SK-N-SH (cell line): ENCODE data around the gene DUSP5. TPM values are rescaled to one million over a fixed set of nuclear protein-coding genes. Genes with fewer than 3 reads are reported as not detected.
A peak's percentile ranks its signal among the peaks of the same experiment; 100 is the strongest.

ENCODE experiments used
- CTCF ChIA-PET: fragments of 300-600, 350-600 bp; formaldehyde crosslinking; extraction: SDS; loops from one replicate; lab custom pipeline; 2021; lab: Yijun Ruan, JAX
- POLR2A ChIA-PET: fragments of 350-600 bp; sonication (Branson Sonifier 250); formaldehyde crosslinking; extraction: SDS; loops from one replicate; lab custom pipeline; 2020; ENCODE audit warnings: antibody characterized with exemption, inconsistent platforms; lab: Yijun Ruan, JAX
- DNase-seq: peaks from one replicate; pipeline ENCODE4 v3.0.0; 2012
- H2AFZ ChIP-seq: fragments of 200-600 bp; sonication (generic); 2 replicates; pipeline ENCODE4 v1.8.1; 2016; ENCODE audit warnings: antibody characterized with exemption, mild to moderate bottlenecking, low read depth
- H3F3A ChIP-seq: fragments of 200-600 bp; sonication (generic); replicated peaks from 2 replicates; pipeline ENCODE3; 2016; ENCODE audit warnings: antibody characterized with exemption, mild to moderate bottlenecking; ENCODE audit not compliant: insufficient read depth
- H3K27ac ChIP-seq, 2 experiments: fragments of 200-500 bp in 1 of 2; fragments of 200-600 bp in 1 of 2; sonication (Bioruptor generic) in 1 of 2; sonication (generic), shearing (Covaris generic) in 1 of 2; 2 replicates each; pipeline versions ENCODE4 v1.5.1 to v1.6.1; 2014 to 2016; ENCODE audit warnings: low read depth in 2 of 2, inconsistent platforms in 1 of 2, low read length in 1 of 2, mild to moderate bottlenecking in 1 of 2, mixed read lengths in 1 of 2
- H3K27me3 ChIP-seq: fragments of 200-600 bp; sonication (generic), shearing (Covaris generic); 2 replicates; pipeline ENCODE4 v1.6.1; 2016; ENCODE audit warnings: mixed run types; ENCODE audit not compliant: insufficient read depth
- H3K36me3 ChIP-seq, 2 experiments: fragments of 200-500 bp in 1 of 2; fragments of 200-600 bp in 1 of 2; sonication (Bioruptor generic) in 1 of 2; sonication (generic) in 1 of 2; replicated peaks in 1 of 2; 2 replicates each; pipeline versions ENCODE3 to v1.5.1; 2014 to 2016; ENCODE audit warnings: low read length in 1 of 2, mild to moderate bottlenecking in 1 of 2; ENCODE audit not compliant: insufficient read depth in 2 of 2, control insufficient read depth in 1 of 2
- H3K4me1 ChIP-seq, 2 experiments: fragments of 200-500 bp in 1 of 2; fragments of 200-600 bp in 1 of 2; sonication (Bioruptor generic) in 1 of 2; sonication (generic), shearing (Covaris generic) in 1 of 2; 2 replicates each; pipeline versions ENCODE4 v1.5.1 to v1.6.1; 2014 to 2016; ENCODE audit warnings: low read depth in 1 of 2, low read length in 1 of 2, mixed run types in 1 of 2; ENCODE audit not compliant: insufficient read depth in 2 of 2, control insufficient read depth in 1 of 2
- H3K4me2 ChIP-seq: fragments of 200-600 bp; sonication (generic), shearing (Covaris generic); 2 replicates; pipeline ENCODE4 v1.6.1; 2017; ENCODE audit warnings: mixed run types
- H3K4me3 ChIP-seq, 2 experiments: fragments of 200-500 bp in 1 of 2; fragments of 200-600 bp in 1 of 2; sonication (Bioruptor generic) in 1 of 2; sonication (generic), shearing (Covaris generic) in 1 of 2; 2 replicates each; pipeline versions ENCODE4 v1.5.1 to v1.8.1; 2014 to 2016; ENCODE audit warnings: low read depth in 2 of 2, inconsistent platforms in 1 of 2, low read length in 1 of 2, mild to moderate bottlenecking in 1 of 2, mixed read lengths in 1 of 2, moderate library complexity in 1 of 2
- H3K79me2 ChIP-seq: fragments of 200-600 bp; sonication (generic); 2 replicates; pipeline ENCODE4 v1.8.1; 2017; ENCODE audit warnings: mild to moderate bottlenecking; ENCODE audit not compliant: insufficient read depth
- H3K9ac ChIP-seq: fragments of 200-600 bp; sonication (generic); 2 replicates; pipeline ENCODE4 v1.6.1; 2017; ENCODE audit warnings: mixed run types
- H3K9me2 ChIP-seq: fragments of 200-600 bp; sonication (generic); 2 replicates; pipeline ENCODE4 v1.6.1; 2017; ENCODE audit warnings: mixed run types
- H3K9me3 ChIP-seq: fragments of 200-600 bp; sonication (generic); 2 replicates; pipeline ENCODE4 v1.6.1; 2017; ENCODE audit warnings: mixed run types, mild to moderate bottlenecking, moderate library complexity
- H4K20me1 ChIP-seq: fragments of 200-600 bp; sonication (generic); 2 replicates; pipeline ENCODE4 v1.6.1; 2017; ENCODE audit warnings: mild to moderate bottlenecking, mixed run types; ENCODE audit not compliant: insufficient read depth
- CHD2 ChIP-seq: fragments of 150-350 bp; IDR thresholded peaks from 2 replicates; pipeline ENCODE4 v1.6.1; 2018; ENCODE audit warnings: low read length; ENCODE audit not compliant: partially characterized antibody
- EP300 ChIP-seq, 2 experiments: IDR thresholded peaks; 2 replicates each; pipeline versions ENCODE4 v1.4.0 to v1.6.1; 2012; ENCODE audit warnings: borderline replicate concordance in 1 of 2, low read depth in 1 of 2, low read length in 1 of 2
- FOSL2 ChIP-seq: IDR thresholded peaks from 2 replicates; pipeline ENCODE4 v1.4.0; 2012; ENCODE audit warnings: low read depth, mild to moderate bottlenecking, moderate library complexity, borderline replicate concordance
- FOXJ3 ChIP-seq: sonication (generic); formaldehyde crosslinking; IDR thresholded peaks from 2 replicates; pipeline ENCODE4 v1.5.1; 2020; ENCODE audit warnings: mild to moderate bottlenecking, missing genetic modification reagents
- FOXM1 ChIP-seq: IDR thresholded peaks from 2 replicates; pipeline ENCODE4 v1.4.0; 2012; ENCODE audit warnings: low read depth, mild to moderate bottlenecking
- GABPA ChIP-seq: IDR thresholded peaks from 2 replicates; pipeline ENCODE4 v1.4.0; 2012; ENCODE audit warnings: low read depth, mild to moderate bottlenecking
- GATA2 ChIP-seq: sonication (generic); formaldehyde crosslinking; IDR thresholded peaks from 2 replicates; pipeline ENCODE4 v1.5.0; 2020; ENCODE audit warnings: mild to moderate bottlenecking, missing genetic modification reagents
- JUND ChIP-seq: IDR thresholded peaks from 2 replicates; pipeline ENCODE4 v1.4.0; 2012
- MEF2A ChIP-seq: IDR thresholded peaks from 2 replicates; pipeline ENCODE4 v1.4.0; 2012; ENCODE audit warnings: low read depth, borderline replicate concordance
- NFIC ChIP-seq: IDR thresholded peaks from 2 replicates; pipeline ENCODE4 v1.4.0; 2012; ENCODE audit warnings: borderline replicate concordance
- NRF1 ChIP-seq: IDR thresholded peaks from 2 replicates; pipeline ENCODE4 v1.6.1; 2012; ENCODE audit warnings: low read depth, mild to moderate bottlenecking, low read length
- RAD21 ChIP-seq: IDR thresholded peaks from 2 replicates; pipeline ENCODE4 v1.6.1; 2012; ENCODE audit warnings: mild to moderate bottlenecking, low read length
- RCOR1 ChIP-seq: fragments of 150-350 bp; IDR thresholded peaks from 2 replicates; pipeline ENCODE4 v1.6.1; 2017; ENCODE audit warnings: antibody characterized with exemption, low read length
- RFX5 ChIP-seq: IDR thresholded peaks from 2 replicates; pipeline ENCODE4 v1.6.1; 2012; ENCODE audit warnings: mild to moderate bottlenecking, improper control_type of control experiment, low read length
- RXRA ChIP-seq: IDR thresholded peaks from 2 replicates; pipeline ENCODE4 v1.4.0; 2012; ENCODE audit warnings: low read depth, mild to moderate bottlenecking, borderline replicate concordance
- SIN3A ChIP-seq: IDR thresholded peaks from 2 replicates; pipeline ENCODE4 v1.6.1; 2012; ENCODE audit warnings: low read depth, mild to moderate bottlenecking, low read length, moderate library complexity, borderline replicate concordance
- TAF1 ChIP-seq: IDR thresholded peaks from 2 replicates; pipeline ENCODE4 v1.6.1; 2012; ENCODE audit warnings: low read depth, mild to moderate bottlenecking, low read length, moderate library complexity, borderline replicate concordance
- TCF12 ChIP-seq: IDR thresholded peaks from 2 replicates; pipeline ENCODE4 v1.4.0; 2012
- TEAD4 ChIP-seq: IDR thresholded peaks from 2 replicates; pipeline ENCODE4 v1.4.0; 2012; ENCODE audit warnings: mild to moderate bottlenecking, borderline replicate concordance; ENCODE audit not compliant: insufficient read depth
- YY1 ChIP-seq: IDR thresholded peaks from 2 replicates; pipeline ENCODE4 v1.4.0; 2012; ENCODE audit warnings: low read depth, mild to moderate bottlenecking
- WGBS: methylation state at CpG from one replicate; pipeline ENCODE4 v1.1.6; 2017; ENCODE audit warnings: low lambda C conversion rate; 5-methylcytosine and 5-hydroxymethylcytosine counted together
- polyA plus RNA-seq, 3 experiments: library from polyadenylated mRNA; depleted of rRNA; stranded (reverse); fragments of >200 nt; gene quantifications; 2 replicates each; pipeline ENCODE4 v1.2.3, GENCODE V29; 2012
- TF ChIP-seq, protein P1 (sequence below): fragments of 200-600 bp; sonication (generic); IDR thresholded peaks from 2 replicates; pipeline ENCODE4 v1.6.1; 2017; ENCODE audit warnings: antibody characterized with exemption, mild to moderate bottlenecking, moderate library complexity
- TF ChIP-seq, protein P2 (sequence below): IDR thresholded peaks from 2 replicates; pipeline ENCODE4 v1.4.0; 2012; ENCODE audit warnings: low read depth, borderline replicate concordance
- TF ChIP-seq, protein P3 (sequence below): IDR thresholded peaks from 2 replicates; pipeline ENCODE4; 2012
- TF ChIP-seq, protein P4 (sequence below): IDR thresholded peaks from 2 replicates; pipeline ENCODE4 v1.4.0; 2012; ENCODE audit warnings: low read depth, borderline replicate concordance
- TF ChIP-seq, protein P5 (sequence below): IDR thresholded peaks from 2 replicates; pipeline ENCODE4 v1.4.0; 2012; ENCODE audit warnings: low read depth
- TF ChIP-seq, protein P6 (sequence below): fragments of 150-350 bp; IDR thresholded peaks from 2 replicates; pipeline ENCODE4 v1.6.1; 2017; ENCODE audit warnings: antibody characterized with exemption, low read length, low read depth, borderline replicate concordance

The DUSP5 gene
- polyA plus RNA-seq, 1 of the 3 experiments (the other 2 are of a cell fraction): 52.0 TPM

DNA sequence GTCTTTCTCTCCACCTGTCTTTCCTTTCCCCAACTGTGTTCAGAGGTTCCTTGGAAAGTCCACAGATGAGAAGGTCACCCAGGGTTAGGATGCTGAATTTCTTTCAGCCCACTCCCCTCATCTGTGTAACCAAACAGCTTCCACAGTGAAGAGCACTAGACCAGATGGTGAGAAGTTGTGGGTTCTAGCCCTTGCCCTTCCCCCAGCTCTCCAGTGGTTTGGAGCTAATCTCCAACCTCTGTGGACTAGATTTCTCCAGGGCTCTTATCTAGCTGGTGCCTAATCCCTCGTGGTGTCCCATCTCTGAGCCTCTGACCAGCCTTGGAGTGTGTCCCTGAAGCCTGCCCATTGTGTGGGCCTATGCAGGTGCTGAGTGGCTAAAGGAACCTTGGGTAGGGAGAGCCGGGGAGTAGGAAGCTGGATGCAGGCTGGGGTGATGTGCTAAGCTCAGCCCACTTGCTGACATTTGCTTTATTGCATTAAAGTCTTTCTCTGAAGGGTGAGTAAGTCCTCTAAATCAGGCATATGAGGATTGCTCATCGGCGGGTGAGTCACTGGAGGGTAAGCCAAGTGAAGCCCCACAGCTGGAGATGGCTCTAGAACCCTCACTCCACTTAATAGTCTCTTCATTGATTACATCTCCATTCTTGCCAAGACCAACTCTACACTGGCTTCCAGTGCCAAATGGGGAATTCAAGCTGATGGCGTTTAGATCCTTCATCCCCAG, 14.9 kb downstream of the DUSP5 start:
- DNase-seq: no peak
- H2AFZ ChIP-seq: no peak overlapping the region
- H3K9ac ChIP-seq: no peak overlapping the region
- peak overlapping the region in 1 of 2 experiments; percentile 76; a peak in 2 of 4 replicates for H3K27ac ChIP-seq
- 13% methylated on average over 5 of the region's 5 CpGs for WGBS
- POLR2A ChIA-PET: no interaction called here
- H3K27me3 ChIP-seq: no peaks in the 10 kb centered on the region
- H3K79me2 ChIP-seq: peaks cover 34% of the 10 kb centered on the region
- no peaks in the 10 kb centered on the region for H3K9me2 ChIP-seq
- CTCF ChIA-PET: interaction anchor here (0.7 kb wide), 1 partner anchor 16 kb away, joined by 3 read pairs; no protein-coding TSS in a partner anchor
- H3K36me3 ChIP-seq: peaks cover 25 to 29% of the 10 kb centered on the region in 2 experiments
- peak overlapping the region; percentile 50 for H3K4me2 ChIP-seq
- no peak overlapping the region for H3K4me3 ChIP-seq
- no peaks in the 10 kb centered on the region for H3K9me3 ChIP-seq
- no peaks in the 10 kb centered on the region for H4K20me1 ChIP-seq
- H3K4me1 ChIP-seq: peaks cover 0 to 21% of the 10 kb centered on the region in 2 experiments; a peak in 3 of 4 replicates
- H3F3A ChIP-seq: peaks cover 15% of the 10 kb centered on the region
- TF ChIP-seq, protein P1, sequence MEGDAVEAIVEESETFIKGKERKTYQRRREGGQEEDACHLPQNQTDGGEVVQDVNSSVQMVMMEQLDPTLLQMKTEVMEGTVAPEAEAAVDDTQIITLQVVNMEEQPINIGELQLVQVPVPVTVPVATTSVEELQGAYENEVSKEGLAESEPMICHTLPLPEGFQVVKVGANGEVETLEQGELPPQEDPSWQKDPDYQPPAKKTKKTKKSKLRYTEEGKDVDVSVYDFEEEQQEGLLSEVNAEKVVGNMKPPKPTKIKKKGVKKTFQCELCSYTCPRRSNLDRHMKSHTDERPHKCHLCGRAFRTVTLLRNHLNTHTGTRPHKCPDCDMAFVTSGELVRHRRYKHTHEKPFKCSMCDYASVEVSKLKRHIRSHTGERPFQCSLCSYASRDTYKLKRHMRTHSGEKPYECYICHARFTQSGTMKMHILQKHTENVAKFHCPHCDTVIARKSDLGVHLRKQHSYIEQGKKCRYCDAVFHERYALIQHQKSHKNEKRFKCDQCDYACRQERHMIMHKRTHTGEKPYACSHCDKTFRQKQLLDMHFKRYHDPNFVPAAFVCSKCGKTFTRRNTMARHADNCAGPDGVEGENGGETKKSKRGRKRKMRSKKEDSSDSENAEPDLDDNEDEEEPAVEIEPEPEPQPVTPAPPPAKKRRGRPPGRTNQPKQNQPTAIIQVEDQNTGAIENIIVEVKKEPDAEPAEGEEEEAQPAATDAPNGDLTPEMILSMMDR: no peak
- TF ChIP-seq NFIC: peak; percentile 90
- peak in 1 of 2 experiments; percentile 79; a peak in 1 of 4 replicates for TF ChIP-seq EP300 (IDR thresholded peaks at IDR 0.05; ENCODE audit: borderline replicate concordance in 1 of 2, low read depth in 1 of 2, low read length in 1 of 2)
- TF ChIP-seq, protein P2, sequence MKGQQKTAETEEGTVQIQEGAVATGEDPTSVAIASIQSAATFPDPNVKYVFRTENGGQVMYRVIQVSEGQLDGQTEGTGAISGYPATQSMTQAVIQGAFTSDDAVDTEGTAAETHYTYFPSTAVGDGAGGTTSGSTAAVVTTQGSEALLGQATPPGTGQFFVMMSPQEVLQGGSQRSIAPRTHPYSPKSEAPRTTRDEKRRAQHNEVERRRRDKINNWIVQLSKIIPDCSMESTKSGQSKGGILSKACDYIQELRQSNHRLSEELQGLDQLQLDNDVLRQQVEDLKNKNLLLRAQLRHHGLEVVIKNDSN: no peak
- TF ChIP-seq FOXJ3 (CRISPR knock-in tag): no peak
- no peak for TF ChIP-seq RCOR1
- no peak for TF ChIP-seq FOXM1
- TF ChIP-seq, protein P3, sequence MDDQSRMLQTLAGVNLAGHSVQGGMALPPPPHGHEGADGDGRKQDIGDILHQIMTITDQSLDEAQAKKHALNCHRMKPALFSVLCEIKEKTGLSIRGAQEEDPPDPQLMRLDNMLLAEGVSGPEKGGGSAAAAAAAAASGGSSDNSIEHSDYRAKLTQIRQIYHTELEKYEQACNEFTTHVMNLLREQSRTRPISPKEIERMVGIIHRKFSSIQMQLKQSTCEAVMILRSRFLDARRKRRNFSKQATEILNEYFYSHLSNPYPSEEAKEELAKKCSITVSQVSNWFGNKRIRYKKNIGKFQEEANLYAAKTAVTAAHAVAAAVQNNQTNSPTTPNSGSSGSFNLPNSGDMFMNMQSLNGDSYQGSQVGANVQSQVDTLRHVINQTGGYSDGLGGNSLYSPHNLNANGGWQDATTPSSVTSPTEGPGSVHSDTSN: peak; percentile 92
- TF ChIP-seq, protein P4, sequence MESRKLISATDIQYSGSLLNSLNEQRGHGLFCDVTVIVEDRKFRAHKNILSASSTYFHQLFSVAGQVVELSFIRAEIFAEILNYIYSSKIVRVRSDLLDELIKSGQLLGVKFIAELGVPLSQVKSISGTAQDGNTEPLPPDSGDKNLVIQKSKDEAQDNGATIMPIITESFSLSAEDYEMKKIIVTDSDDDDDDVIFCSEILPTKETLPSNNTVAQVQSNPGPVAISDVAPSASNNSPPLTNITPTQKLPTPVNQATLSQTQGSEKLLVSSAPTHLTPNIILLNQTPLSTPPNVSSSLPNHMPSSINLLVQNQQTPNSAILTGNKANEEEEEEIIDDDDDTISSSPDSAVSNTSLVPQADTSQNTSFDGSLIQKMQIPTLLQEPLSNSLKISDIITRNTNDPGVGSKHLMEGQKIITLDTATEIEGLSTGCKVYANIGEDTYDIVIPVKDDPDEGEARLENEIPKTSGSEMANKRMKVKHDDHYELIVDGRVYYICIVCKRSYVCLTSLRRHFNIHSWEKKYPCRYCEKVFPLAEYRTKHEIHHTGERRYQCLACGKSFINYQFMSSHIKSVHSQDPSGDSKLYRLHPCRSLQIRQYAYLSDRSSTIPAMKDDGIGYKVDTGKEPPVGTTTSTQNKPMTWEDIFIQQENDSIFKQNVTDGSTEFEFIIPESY: no peak
- TF ChIP-seq JUND: peak; percentile 95
- peak; percentile 98 for TF ChIP-seq FOSL2
- TF ChIP-seq TEAD4: 0 out of 2 replicates have a peak, but pooled peaks have one; percentile 41
- TF ChIP-seq YY1: no peak
- TF ChIP-seq RAD21: no peak
- TF ChIP-seq, protein P5, sequence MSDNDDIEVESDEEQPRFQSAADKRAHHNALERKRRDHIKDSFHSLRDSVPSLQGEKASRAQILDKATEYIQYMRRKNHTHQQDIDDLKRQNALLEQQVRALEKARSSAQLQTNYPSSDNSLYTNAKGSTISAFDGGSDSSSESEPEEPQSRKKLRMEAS: peak; percentile 66
- TF ChIP-seq NRF1: no peak
- TF ChIP-seq MEF2A: peak; percentile 90; the same call in 1 of the 2 replicates
- no peak for TF ChIP-seq RFX5
- TF ChIP-seq GATA2 (CRISPR knock-in tag): no peak
- peak; percentile 86 for TF ChIP-seq TCF12
- no peak for TF ChIP-seq GABPA
- no peak for TF ChIP-seq CHD2
- TF ChIP-seq, protein P6, sequence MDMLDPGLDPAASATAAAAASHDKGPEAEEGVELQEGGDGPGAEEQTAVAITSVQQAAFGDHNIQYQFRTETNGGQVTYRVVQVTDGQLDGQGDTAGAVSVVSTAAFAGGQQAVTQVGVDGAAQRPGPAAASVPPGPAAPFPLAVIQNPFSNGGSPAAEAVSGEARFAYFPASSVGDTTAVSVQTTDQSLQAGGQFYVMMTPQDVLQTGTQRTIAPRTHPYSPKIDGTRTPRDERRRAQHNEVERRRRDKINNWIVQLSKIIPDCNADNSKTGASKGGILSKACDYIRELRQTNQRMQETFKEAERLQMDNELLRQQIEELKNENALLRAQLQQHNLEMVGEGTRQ: no peak
- TF ChIP-seq SIN3A: no peak
- TF ChIP-seq RXRA: no peak; the same call in 1 of the 2 replicates
- no peak for TF ChIP-seq TAF1
